ENCODE measurements around the gene ADCK2. TPM values are rescaled to one million over a fixed set of nuclear protein-coding genes. Genes with fewer than 3 reads are reported as not detected.

ADCK2 gene
- total and polyA plus RNA-seq, 2 donors (not counting 3 experiments of a cell fraction or from before 2014, with no cell fraction given) = 10.3 to 13.3 TPM

DNA sequence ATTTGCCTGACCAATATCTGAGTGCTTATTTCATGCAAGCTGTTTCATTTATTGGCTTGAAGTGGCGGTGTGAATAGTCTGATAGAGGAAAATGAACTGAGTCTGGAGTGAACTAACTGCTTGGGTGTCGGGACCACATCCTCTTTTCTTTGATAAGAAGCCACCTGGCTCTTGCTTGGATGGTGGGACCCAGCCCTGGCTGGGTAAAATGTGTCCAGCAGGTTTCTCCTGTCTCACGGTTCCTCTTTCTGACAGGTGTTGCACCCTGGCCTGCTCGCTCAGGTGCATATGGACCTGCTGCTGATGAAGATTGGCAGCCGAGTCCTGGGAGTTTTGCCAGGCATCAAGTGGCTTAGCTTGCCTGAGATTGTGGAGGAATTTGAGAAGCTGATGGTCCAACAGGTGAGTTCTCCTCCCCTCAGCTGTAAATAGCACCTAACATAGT, 1.6 kb downstream of the ADCK2 start:
- Histone ChIP-seq H3K9me3 (replicated peaks; ENCODE audit: control insufficient read depth, insufficient read depth, low read length) (no peaks in the 10 kb centered on the region), H3K27me3 (ENCODE audit: control insufficient read depth in 2 of 2, insufficient read depth in 2 of 2, low read length in 2 of 2) (peaks cover 0 to 3% of the 10 kb centered on the region in 2 experiments), H2AFZ (ENCODE audit: low read depth, low read length) (no peak overlapping the region), H3K4me3 (replicated peaks in 1 of 3; ENCODE audit: insufficient read depth in 1 of 3, low read depth in 1 of 3, low read length in 3 of 3) (no peak overlapping the region), H4K20me1 (replicated peaks; ENCODE audit: control insufficient read depth, extremely low read depth, insufficient read depth, low read length) (no peaks in the 10 kb centered on the region), H3K27ac (ENCODE audit: insufficient read depth, low read depth, low read length) (no peak overlapping the region), H3K9ac (replicated peaks; ENCODE audit: extremely low read depth, insufficient read depth, low read length) (no peak overlapping the region), H3K4me2 (ENCODE audit: insufficient read depth, low read length) (no peak overlapping the region), H3K9me1 (replicated peaks; ENCODE audit: control insufficient read depth, extremely low read depth, insufficient read depth, low read length) (no peaks in the 10 kb centered on the region), H3K4me1 (ENCODE audit: control insufficient read depth, extremely low read depth, insufficient read depth, low read length) (peaks cover 8% of the 10 kb centered on the region), H3K36me3 (ENCODE audit: control insufficient read depth in 2 of 2, extremely low read depth in 1 of 2, insufficient read depth in 2 of 2, low read length in 2 of 2) (peaks cover 0 to 5% of the 10 kb centered on the region in 2 experiments), H3K79me2 (ENCODE audit: control insufficient read depth, insufficient read depth, low read length) (no peaks in the 10 kb centered on the region)
- TF ChIP-seq FOS (IDR thresholded peaks at IDR 0.05; ENCODE audit: borderline replicate concordance, insufficient read depth, low read length) (no peak), POLR2A (IDR thresholded peaks at IDR 0.05; ENCODE audit: low read depth, low read length) (no peak), MAX (IDR thresholded peaks at IDR 0.05; ENCODE audit: insufficient read depth, insufficient read length) (no peak), JUN (IDR thresholded peaks at IDR 0.05; ENCODE audit: borderline replicate concordance, insufficient read depth, insufficient read length, low read depth) (no peak), EZH2 (IDR thresholded peaks at IDR 0.05; ENCODE audit: borderline replicate concordance, low read depth, low read length, severe bottlenecking) (no peak), GATA2 (IDR thresholded peaks at IDR 0.05; ENCODE audit: insufficient read depth, insufficient read length, low read depth, low read length) (no peak), MYC (IDR thresholded peaks at IDR 0.05; ENCODE audit: low read depth, low read length) (no peak), POLR2AphosphoS5 (IDR thresholded peaks at IDR 0.05; ENCODE audit: insufficient read depth, low read depth, low read length) (no peak)
- TF ChIP-seq, protein P1, sequence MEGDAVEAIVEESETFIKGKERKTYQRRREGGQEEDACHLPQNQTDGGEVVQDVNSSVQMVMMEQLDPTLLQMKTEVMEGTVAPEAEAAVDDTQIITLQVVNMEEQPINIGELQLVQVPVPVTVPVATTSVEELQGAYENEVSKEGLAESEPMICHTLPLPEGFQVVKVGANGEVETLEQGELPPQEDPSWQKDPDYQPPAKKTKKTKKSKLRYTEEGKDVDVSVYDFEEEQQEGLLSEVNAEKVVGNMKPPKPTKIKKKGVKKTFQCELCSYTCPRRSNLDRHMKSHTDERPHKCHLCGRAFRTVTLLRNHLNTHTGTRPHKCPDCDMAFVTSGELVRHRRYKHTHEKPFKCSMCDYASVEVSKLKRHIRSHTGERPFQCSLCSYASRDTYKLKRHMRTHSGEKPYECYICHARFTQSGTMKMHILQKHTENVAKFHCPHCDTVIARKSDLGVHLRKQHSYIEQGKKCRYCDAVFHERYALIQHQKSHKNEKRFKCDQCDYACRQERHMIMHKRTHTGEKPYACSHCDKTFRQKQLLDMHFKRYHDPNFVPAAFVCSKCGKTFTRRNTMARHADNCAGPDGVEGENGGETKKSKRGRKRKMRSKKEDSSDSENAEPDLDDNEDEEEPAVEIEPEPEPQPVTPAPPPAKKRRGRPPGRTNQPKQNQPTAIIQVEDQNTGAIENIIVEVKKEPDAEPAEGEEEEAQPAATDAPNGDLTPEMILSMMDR (IDR thresholded peaks at IDR 0.05; ENCODE audit: extremely low read depth in 1 of 2, insufficient read depth in 1 of 2, low read depth in 1 of 2, low read length in 2 of 2) = no peak
- ChIA-PET POLR2A (no interaction called here), CTCF (interaction anchor here (1.1 to 3.7 kb wide), 6 partner anchors 12 to 975 kb away, joined by 4 to 19 read pairs (median 10); no protein-coding TSS in a partner anchor)
- FAIRE-seq (no peak), DNase-seq (ENCODE audit: low read depth, low spot score) (no peak)
- intact Hi-C loops (cut with micrococcal nuclease) (loop anchor here (5.0 to 10.0 kb wide), 2 partner anchors 858 to 980 kb away; no protein-coding TSS in a partner anchor), dilution Hi-C loops (cut with MboI; ENCODE audit: extremely low pct_ligation_motif_present, low sequenced_read_pairs) (no loop called here)
- no TSS peak for BruUV-seq (replicated peaks)
